Stimulated activated CD4-positive, alpha-beta T cell treated with anti-CD3 and anti-CD28 coated beads, Interleukin-1b, Interleukin-23, amount 100 ng/mL, for 24 hours (primary cell): ENCODE results near the gene NDUFAF8.

Experiments
- DNase-seq, 4 experiments: peaks; one replicate each; pipeline ENCODE4 v3.0.0-alpha.2; 2020; ENCODE audit warnings: low read depth in 4 of 4, low spot score in 1 of 4

Gene NDUFAF8

GRCh38 chr17:81200695-81201580 lies 38.2 kb upstream of the NDUFAF8 start:
- DNase-seq: no peak

- no peak for DNase-seq
Measured at GRCh38 chr17:81202318-81202717, 36.8 kb upstream of the NDUFAF8 start.

- DNase-seq: no peak
Measured at GRCh38 chr17:81203136-81203535, 36.0 kb upstream of the NDUFAF8 start.

- DNase-seq: no peak
Measured at GRCh38 chr17:81204578-81204977, 34.5 kb upstream of the NDUFAF8 start.

- no peak for DNase-seq
Measured at GRCh38 chr17:81206166-81206565, 33.0 kb upstream of the NDUFAF8 start.

- DNase-seq: no peak
Measured at GRCh38 chr17:81206657-81207056, 32.5 kb upstream of the NDUFAF8 start.

- DNase-seq: no peak
Measured at GRCh38 chr17:81207610-81208581, 31.2 kb upstream of the NDUFAF8 start.

GRCh38 chr17:81208651-81209050 lies 30.5 kb upstream of the NDUFAF8 start:
- DNase-seq: no peak

- DNase-seq: no peak
Measured at GRCh38 chr17:81209141-81209540, 30.0 kb upstream of the NDUFAF8 start.

- no peak for DNase-seq
Measured at GRCh38 chr17:81210466-81210865, 28.7 kb upstream of the NDUFAF8 start.

- no peak for DNase-seq
Measured at GRCh38 chr17:81210868-81211267, 28.2 kb upstream of the NDUFAF8 start.

GRCh38 chr17:81212365-81212764 lies 26.8 kb upstream of the NDUFAF8 start:
- no peak for DNase-seq

- DNase-seq: no peak
Measured at GRCh38 chr17:81213978-81214377, 25.1 kb upstream of the NDUFAF8 start.

GRCh38 chr17:81217491-81217890 lies 21.6 kb upstream of the NDUFAF8 start:
- DNase-seq: no peak

- no peak for DNase-seq
Measured at GRCh38 chr17:81218459-81218858, 20.7 kb upstream of the NDUFAF8 start.

GRCh38 chr17:81218991-81219390 lies 20.1 kb upstream of the NDUFAF8 start:
- no peak for DNase-seq

- DNase-seq: no peak
Measured at GRCh38 chr17:81219476-81220180, 19.5 kb upstream of the NDUFAF8 start.

GRCh38 chr17:81221371-81221841 lies 17.7 kb upstream of the NDUFAF8 start:
- DNase-seq: no peak

GRCh38 chr17:81221842-81222619 lies 17.1 kb upstream of the NDUFAF8 start:
- no peak for DNase-seq

- DNase-seq: no peak
Measured at GRCh38 chr17:81222620-81222905, 16.6 kb upstream of the NDUFAF8 start.
